Muscle layer of duodenum (tissue), 2 donors: ENCODE data around the gene KRT3.

Experiments used
- H3K27ac ChIP-seq: one replicate; pipeline ENCODE4 v1.7.0; 2013; ENCODE audit warnings: mild to moderate bottlenecking, low read length
- H3K27me3 ChIP-seq: one replicate; pipeline ENCODE4 v1.7.0; 2013; ENCODE audit warnings: low read depth, mild to moderate bottlenecking, control low read depth, low read length
- H3K36me3 ChIP-seq, 2 donors: one replicate each; pipeline ENCODE4 v1.7.0; 2013; ENCODE audit warnings: low read length in 2 of 2, control low read depth in 1 of 2, mild to moderate bottlenecking in 1 of 2; ENCODE audit not compliant: insufficient read depth in 2 of 2, control insufficient read depth in 1 of 2
- H3K4me1 ChIP-seq, 2 donors: one replicate each; pipeline ENCODE4 v1.7.0; 2013; ENCODE audit warnings: low read length in 2 of 2, mild to moderate bottlenecking in 2 of 2, control low read depth in 1 of 2, moderate library complexity in 1 of 2; ENCODE audit not compliant: insufficient read depth in 2 of 2, control insufficient read depth in 1 of 2
- H3K4me3 ChIP-seq, 2 donors: one replicate each; pipeline ENCODE4 v1.7.0; 2013; ENCODE audit warnings: low read length in 2 of 2, low read depth in 1 of 2, mild to moderate bottlenecking in 1 of 2
- H3K9me3 ChIP-seq, 2 donors: one replicate each; pipeline ENCODE4 v1.7.0; 2013; ENCODE audit warnings: low read length in 2 of 2, control low read depth in 1 of 2, mild to moderate bottlenecking in 1 of 2; ENCODE audit not compliant: control insufficient read depth in 1 of 2
- donor health status: healthy.

Gene KRT3

GRCh38 chr12:52833922-52834726 is 38.2 kb upstream of the KRT3 start, which contains the start of gene KRT79:
Gene KRT79, minus strand, starts transcription at chr12:52834311. Its CDS starts 51 bp downstream, at chr12:52834260.
- Histone ChIP-seq H3K4me3 (no peak within 1 kb of the TSS), H3K27me3 (no peaks in the 10 kb centered on the region), H3K9me3 (no peaks in the 10 kb centered on the region), H3K4me1 (no peaks in the 10 kb centered on the region), H3K36me3 (no peaks in the 10 kb centered on the region), H3K27ac (no peak within 1 kb of the TSS)

DNA sequence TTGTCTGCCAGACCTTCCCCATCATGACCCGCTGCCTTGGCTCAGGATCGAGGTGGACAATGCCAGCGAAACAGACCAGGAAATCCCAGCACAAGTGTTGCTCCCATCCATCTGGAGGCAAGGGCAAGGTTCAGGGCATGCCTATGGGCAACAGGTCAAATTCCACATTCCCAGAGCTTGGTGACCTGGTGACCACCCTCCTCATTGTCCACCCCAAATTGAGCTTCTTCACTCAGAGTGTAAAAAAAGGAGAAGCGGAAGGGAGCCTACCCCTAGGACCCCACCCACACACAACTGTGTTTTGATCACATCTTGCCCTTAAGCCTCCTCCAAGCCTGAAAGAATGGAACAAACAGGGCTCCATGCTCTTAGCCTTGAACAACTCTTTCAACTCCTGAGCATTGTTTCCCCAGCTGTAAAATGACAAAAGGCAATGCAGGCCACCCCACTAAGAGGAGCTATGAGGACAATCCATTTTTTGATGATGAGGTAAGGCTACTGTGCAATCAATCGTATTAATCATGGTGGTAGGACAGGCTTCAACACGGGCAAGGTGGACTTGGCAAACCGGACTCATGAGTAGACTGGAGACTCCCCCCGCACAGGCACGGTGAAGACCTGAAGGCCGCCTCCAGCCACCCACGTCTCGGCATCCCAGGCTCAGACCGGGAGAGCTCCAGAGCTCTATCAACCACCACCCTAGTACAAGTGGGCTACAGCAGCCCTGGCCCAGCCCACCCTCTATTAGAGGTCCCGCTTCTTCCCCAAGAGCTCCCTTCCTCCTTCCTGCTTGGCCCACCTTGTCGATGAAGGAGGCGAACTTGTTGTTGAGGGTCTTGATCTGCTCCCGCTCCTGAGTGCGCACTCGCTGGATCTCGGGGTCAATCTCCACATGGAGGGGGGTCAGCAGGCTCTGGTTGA is 37.3 kb upstream of the KRT3 start:
- no peaks in the 10 kb centered on the region for H3K4me1 ChIP-seq
- no peak overlapping the region for H3K4me3 ChIP-seq
- no peaks in the 10 kb centered on the region for H3K9me3 ChIP-seq
- no peak overlapping the region for H3K27ac ChIP-seq
- no peaks in the 10 kb centered on the region for H3K36me3 ChIP-seq
- H3K27me3 ChIP-seq: no peaks in the 10 kb centered on the region

DNA sequence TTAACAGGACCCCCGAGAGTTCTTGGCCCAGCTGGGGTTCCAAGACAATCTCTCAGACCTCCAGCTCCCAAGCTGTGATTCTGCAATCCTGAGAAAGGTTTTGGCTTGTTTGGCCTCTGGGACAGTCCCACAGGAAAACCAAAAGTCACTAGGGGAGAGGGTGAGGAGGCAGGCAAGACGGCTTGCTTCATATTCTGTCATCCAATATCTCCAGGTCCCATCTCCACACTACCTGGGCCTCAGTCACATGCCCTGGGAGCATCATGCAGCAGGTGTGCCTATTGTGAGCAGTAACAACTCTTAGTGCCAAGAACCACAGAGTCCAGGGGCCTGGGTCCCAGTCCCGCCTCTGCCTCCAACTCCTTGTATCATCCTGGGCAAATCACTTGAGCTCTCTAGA is 36.5 kb upstream of the KRT3 start:
- H3K4me3 ChIP-seq: no peak overlapping the region
- H3K27me3 ChIP-seq: no peaks in the 10 kb centered on the region
- no peaks in the 10 kb centered on the region for H3K9me3 ChIP-seq
- no peaks in the 10 kb centered on the region for H3K4me1 ChIP-seq
- no peaks in the 10 kb centered on the region for H3K36me3 ChIP-seq
- no peak overlapping the region for H3K27ac ChIP-seq

DNA sequence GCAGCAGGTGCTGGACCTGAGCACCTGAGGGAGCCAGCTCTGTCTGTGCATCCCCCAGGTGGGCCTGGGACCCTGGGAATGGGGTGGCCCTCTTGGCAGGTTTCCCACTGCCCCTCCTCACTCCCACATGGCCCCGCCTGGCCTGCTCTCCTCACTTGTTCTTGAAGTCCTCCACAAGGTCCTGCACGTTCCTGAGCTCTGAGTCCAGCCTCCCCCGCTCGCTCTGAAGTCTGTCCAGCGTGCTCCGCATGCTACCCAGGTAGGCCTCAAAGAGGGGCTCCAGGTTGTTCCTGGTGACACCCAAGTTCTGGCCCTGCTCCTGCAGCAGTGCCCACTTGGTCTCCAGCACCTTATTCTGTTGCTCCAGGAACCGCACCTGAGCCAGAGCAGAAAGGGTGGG is 35.3 kb upstream of the KRT3 start:
- H3K27ac ChIP-seq: no peak overlapping the region
- H3K4me1 ChIP-seq: no peaks in the 10 kb centered on the region
- no peaks in the 10 kb centered on the region for H3K36me3 ChIP-seq
- no peaks in the 10 kb centered on the region for H3K9me3 ChIP-seq
- no peak overlapping the region for H3K4me3 ChIP-seq
- H3K27me3 ChIP-seq: no peaks in the 10 kb centered on the region

DNA sequence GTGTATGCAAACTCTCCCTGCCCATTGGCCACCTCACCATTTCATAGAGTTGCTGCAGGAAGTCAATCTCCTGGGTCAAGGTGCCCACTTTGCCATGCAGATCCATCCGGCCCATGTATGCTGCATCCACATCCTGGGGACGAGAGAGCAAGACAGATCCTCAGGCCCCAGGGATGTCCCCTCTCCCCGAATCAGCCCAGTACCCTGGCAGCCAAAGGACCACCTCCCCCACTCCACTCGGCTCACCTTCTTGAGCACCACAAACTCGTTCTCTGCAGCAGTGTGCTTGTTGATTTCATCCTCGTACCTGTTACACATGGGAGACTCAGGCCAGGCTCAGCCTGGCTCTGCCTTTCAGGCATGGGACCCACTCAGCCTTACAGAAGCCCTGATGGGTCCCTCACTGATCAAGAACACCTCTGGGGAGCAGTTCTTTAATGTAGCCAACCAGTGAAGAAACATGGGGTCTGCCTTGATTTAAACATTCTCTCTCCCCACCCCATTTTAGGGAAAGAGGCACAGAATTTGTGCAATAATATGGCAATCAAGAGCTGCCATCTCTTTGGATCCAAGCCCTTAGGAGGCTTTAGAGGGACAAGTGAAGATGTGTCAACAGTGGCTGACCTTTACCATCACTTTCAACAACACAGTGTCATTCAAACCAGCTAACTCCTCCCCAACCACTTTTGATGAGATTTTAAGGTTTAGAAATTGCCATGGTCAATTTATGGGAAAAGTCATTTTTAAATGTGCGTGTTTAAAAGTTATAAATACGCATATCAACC is 34.3 kb upstream of the KRT3 start:
- Histone ChIP-seq H3K27ac (no peak overlapping the region), H3K9me3 (no peaks in the 10 kb centered on the region), H3K27me3 (no peaks in the 10 kb centered on the region), H3K4me1 (no peaks in the 10 kb centered on the region), H3K36me3 (no peaks in the 10 kb centered on the region), H3K4me3 (no peak overlapping the region)

- Histone ChIP-seq H3K27me3 (no peaks in the 10 kb centered on the region), H3K4me3 (no peak overlapping the region), H3K4me1 (no peaks in the 10 kb centered on the region), H3K27ac (no peak overlapping the region), H3K36me3 (no peaks in the 10 kb centered on the region), H3K9me3 (no peaks in the 10 kb centered on the region)
These were observed 32.7 kb upstream of the KRT3 start for GRCh38 chr12:52828591-52829021.

DNA sequence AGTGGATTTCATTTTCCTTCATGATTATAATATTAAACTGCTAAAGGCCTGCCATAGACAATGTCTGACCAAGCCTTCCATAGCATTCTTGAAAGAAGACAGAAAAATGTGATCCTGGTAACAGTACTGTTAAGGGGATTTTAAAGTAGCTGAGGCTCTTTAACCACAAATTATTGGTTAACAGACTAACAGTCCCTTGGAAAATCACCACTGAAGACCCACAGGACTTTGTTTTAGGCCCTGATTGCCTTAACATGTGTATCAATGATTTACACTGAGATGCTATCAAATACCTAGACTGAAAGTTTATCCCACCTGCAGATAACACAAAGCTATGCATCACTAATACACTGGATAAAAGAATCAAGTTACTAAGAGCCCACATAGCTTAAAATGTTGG is 32.2 kb upstream of the KRT3 start:
- Histone ChIP-seq H3K4me3 (no peak overlapping the region), H3K4me1 (no peaks in the 10 kb centered on the region), H3K27ac (no peak overlapping the region), H3K36me3 (no peaks in the 10 kb centered on the region), H3K9me3 (no peaks in the 10 kb centered on the region), H3K27me3 (no peaks in the 10 kb centered on the region)

DNA sequence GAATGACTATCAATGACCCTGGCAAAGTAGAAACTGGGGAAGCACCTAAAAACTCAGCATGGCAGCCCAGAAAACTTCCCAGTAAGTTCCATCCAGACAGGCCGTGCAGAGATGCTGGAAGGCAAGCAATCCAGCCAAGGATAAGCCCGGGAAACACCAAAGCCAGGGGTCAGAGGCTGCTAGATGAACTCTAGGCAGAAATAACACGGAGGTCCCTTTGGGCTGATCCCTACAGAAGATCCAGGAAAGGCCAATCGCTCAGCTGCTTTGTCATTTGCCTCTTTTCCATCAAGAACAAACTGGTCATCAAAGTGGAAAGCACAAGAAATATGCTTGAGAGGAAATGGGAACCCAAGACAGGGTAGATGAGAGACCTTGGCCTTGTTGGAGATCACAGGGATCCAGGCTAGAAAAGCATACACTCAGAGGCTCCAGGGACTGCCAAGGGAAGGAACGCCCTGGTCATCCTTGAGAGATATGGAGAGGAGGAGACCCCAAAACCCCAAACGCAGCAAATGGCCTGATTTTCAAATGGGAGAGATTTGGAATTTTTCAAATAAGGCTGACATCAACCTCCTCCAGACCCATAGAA is 31.7 kb upstream of the KRT3 start:
- Histone ChIP-seq H3K27me3 (no peaks in the 10 kb centered on the region), H3K27ac (no peak overlapping the region), H3K9me3 (no peaks in the 10 kb centered on the region), H3K4me1 (no peaks in the 10 kb centered on the region), H3K36me3 (no peaks in the 10 kb centered on the region), H3K4me3 (no peak overlapping the region)

DNA sequence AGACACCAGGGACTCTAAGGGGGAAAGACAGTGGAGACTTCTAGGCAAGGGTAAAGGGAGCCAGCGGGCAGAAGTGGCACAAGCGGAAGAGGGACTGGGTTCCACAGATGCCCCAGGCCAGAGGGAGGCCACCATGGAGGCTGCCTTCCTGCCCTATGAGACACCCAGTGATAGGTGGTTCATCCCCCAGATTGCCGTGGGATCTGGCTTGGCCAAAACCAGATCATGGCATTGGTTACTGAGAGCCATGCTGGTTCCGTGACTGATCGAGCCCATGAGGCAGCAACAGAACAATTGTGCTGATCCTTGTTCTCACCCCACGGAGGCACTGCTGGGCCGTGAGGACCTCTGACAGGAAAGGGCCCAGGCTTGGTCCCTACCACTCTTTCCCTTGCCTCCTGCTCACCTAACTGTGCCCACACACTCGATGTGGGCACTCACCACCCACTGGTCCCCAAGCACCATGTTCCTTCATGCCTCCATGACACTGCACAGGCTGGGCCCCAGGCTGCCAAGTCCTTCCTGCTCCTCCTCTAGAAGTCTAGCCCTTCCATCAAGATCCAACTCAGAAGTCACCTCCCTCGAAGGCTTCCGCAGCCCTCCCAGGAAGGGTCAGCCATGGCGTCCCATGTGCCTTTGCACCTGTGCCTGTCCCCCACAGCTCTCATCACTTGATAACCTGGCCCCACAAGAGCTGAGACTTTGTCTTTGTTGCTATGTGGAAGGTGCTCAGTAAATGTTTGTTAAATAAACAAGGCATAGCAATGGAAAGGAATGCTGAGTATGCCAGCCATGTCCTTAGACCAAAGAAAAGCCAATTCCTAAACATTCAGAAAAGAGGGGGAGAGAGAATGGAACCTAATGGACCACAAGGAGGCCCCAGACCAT is 30.9 kb upstream of the KRT3 start:
- no peaks in the 10 kb centered on the region for H3K27me3 ChIP-seq
- H3K4me3 ChIP-seq: no peak overlapping the region
- no peaks in the 10 kb centered on the region for H3K9me3 ChIP-seq
- no peaks in the 10 kb centered on the region for H3K36me3 ChIP-seq
- H3K27ac ChIP-seq: no peak overlapping the region
- H3K4me1 ChIP-seq: no peaks in the 10 kb centered on the region

DNA sequence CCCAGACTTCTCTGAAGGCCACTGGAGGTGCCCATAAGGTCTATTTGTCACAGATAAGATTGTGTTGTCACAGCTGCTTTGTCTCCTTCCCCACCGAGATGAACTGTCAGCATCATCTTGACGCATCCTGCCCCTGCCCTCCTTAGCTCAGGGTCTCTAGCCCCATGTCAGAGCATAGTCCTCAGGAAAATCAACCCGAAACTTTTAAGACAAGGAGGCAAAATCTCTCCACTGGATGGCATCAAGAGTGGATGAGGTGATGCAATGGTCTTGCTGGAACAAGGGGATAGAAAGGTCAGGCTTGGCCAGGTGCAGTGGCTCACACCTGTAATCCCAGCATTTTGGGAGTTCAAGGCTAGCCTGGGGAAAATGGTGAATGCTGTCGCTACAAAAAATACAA is 30.0 kb upstream of the KRT3 start:
- Histone ChIP-seq H3K4me1 (no peaks in the 10 kb centered on the region), H3K27me3 (no peaks in the 10 kb centered on the region), H3K4me3 (no peak overlapping the region), H3K9me3 (no peaks in the 10 kb centered on the region), H3K27ac (no peak overlapping the region), H3K36me3 (no peaks in the 10 kb centered on the region)
